Osteoblast (primary cell): ENCODE data around the gene PIH1D1. TPM values are rescaled to one million over a fixed set of nuclear protein-coding genes. Genes with fewer than 3 reads are reported as not detected.

ENCODE experiments used
- DNase-seq: peaks from one replicate; pipeline ENCODE4 v3.0.0; 2011; ENCODE audit warnings: low spot score, mixed read lengths; ENCODE audit not compliant: insufficient read length; ENCODE audit errors: missing footprints
- H2AFZ ChIP-seq: 2 replicates; pipeline ENCODE4 v1.6.0; 2011; ENCODE audit warnings: mild to moderate bottlenecking, low read length
- H3K27ac ChIP-seq: 2 replicates; pipeline ENCODE4 v1.5.1; 2011; ENCODE audit warnings: mild to moderate bottlenecking, low read depth, low read length, moderate library complexity
- H3K27me3 ChIP-seq: 2 replicates; pipeline ENCODE4 v1.6.0; 2012; ENCODE audit warnings: mild to moderate bottlenecking, control low read depth, inconsistent platforms, low read length, moderate library complexity; ENCODE audit not compliant: insufficient read depth
- H3K36me3 ChIP-seq: 2 replicates; pipeline ENCODE4 v1.5.1; 2011; ENCODE audit warnings: mild to moderate bottlenecking, low read length, control low read depth, moderate library complexity; ENCODE audit not compliant: insufficient read depth
- H3K4me1 ChIP-seq: 2 replicates; pipeline ENCODE4 v1.5.1; 2011; ENCODE audit warnings: mild to moderate bottlenecking, low read length, control low read depth, moderate library complexity; ENCODE audit not compliant: insufficient read depth
- H3K4me2 ChIP-seq: 2 replicates; pipeline ENCODE4 v1.6.0; 2011; ENCODE audit warnings: mild to moderate bottlenecking, low read length; ENCODE audit not compliant: insufficient read depth
- H3K4me3 ChIP-seq: fragments of 200-600 bp; sonication (generic); 3 replicates; pipeline ENCODE4 v1.5.1; 2012; ENCODE audit warnings: mild to moderate bottlenecking, low read length, inconsistent platforms; ENCODE audit not compliant: insufficient read depth
- H3K79me2 ChIP-seq: 2 replicates; pipeline ENCODE4 v1.6.0; 2012; ENCODE audit warnings: mild to moderate bottlenecking, low read length, control low read depth, inconsistent platforms; ENCODE audit not compliant: insufficient read depth
- H3K9me3 ChIP-seq: 2 replicates; pipeline ENCODE4 v1.5.1; 2011; ENCODE audit warnings: low read depth, low read length, control low read depth
- H4K20me1 ChIP-seq: 2 replicates; pipeline ENCODE4 v1.6.0; 2012; ENCODE audit warnings: mild to moderate bottlenecking, low read length, control low read depth; ENCODE audit not compliant: insufficient read depth
- CTCF ChIP-seq: IDR thresholded peaks from 2 replicates; pipeline ENCODE4 v1.5.1; 2011; ENCODE audit warnings: mild to moderate bottlenecking, low read depth, low read length, moderate library complexity; ENCODE audit errors: extremely low read depth
- total RNA-seq: library from RNA; depleted of rRNA; stranded (reverse); fragments of >200 nt; gene quantifications from 2 replicates; pipeline ENCODE4 v1.2.3, GENCODE V29; 2012

The PIH1D1 gene
- 79.3 and 80.7 TPM in 2 replicates for total RNA-seq

- H3K79me2 ChIP-seq, result peaks cover 27% of the 10 kb centered on the region
- no peaks in the 10 kb centered on the region for H3K27me3 ChIP-seq
- H3K4me2 ChIP-seq, result peak within 1 kb of the TSS; percentile 98
- H2AFZ ChIP-seq, result peak within 1 kb of the TSS; percentile 91
- H4K20me1 ChIP-seq, result no peaks in the 10 kb centered on the region
- peaks cover 6% of the 10 kb centered on the region for H3K36me3 ChIP-seq
- peak within 1 kb of the TSS; percentile 98 for H3K4me3 ChIP-seq
- peak within 1 kb of the TSS; percentile 98 for H3K27ac ChIP-seq
- H3K4me1 ChIP-seq, result peaks cover 15% of the 10 kb centered on the region
- DNase-seq, result peak; percentile 98
- no peaks in the 10 kb centered on the region for H3K9me3 ChIP-seq
- no peak for TF ChIP-seq CTCF
These were observed at the start of gene PIH1D1 for GRCh38 chr19:49451430-49452181. PIH1D1 (minus strand) TSS chr19:49451814; CDS start chr19:49451574, 240 bp downstream.

- Histone ChIP-seq H3K4me1 (peaks cover 21% of the 10 kb centered on the region), H3K36me3 (peaks cover 29% of the 10 kb centered on the region), H3K4me2 (peak overlapping the region; percentile 31), H3K79me2 (peaks cover 31% of the 10 kb centered on the region), H3K9me3 (no peaks in the 10 kb centered on the region), H2AFZ (no peak overlapping the region), H3K27me3 (no peaks in the 10 kb centered on the region), H3K4me3 (peak overlapping the region; percentile 27), H4K20me1 (peaks cover 30% of the 10 kb centered on the region), H3K27ac (no peak overlapping the region)
- DNase-seq, result peak; percentile 56
- TF ChIP-seq CTCF, result no peak
These were observed 47.5 kb upstream of the PIH1D1 start for GRCh38 chr19:49499030-49499670.

- Histone ChIP-seq H3K36me3 (peaks cover 29% of the 10 kb centered on the region), H3K4me3 (peak overlapping the region; percentile 27), H4K20me1 (peaks cover 30% of the 10 kb centered on the region), H3K79me2 (peaks cover 31% of the 10 kb centered on the region), H3K27ac (no peak overlapping the region), H3K9me3 (no peaks in the 10 kb centered on the region), H2AFZ (no peak overlapping the region), H3K27me3 (no peaks in the 10 kb centered on the region), H3K4me1 (peaks cover 21% of the 10 kb centered on the region), H3K4me2 (peak overlapping the region; percentile 89)
- TF ChIP-seq CTCF, result no peak
- DNase-seq, result no peak
These were observed 46.9 kb upstream of the PIH1D1 start for GRCh38 chr19:49498475-49498874.

- Histone ChIP-seq H2AFZ (no peak overlapping the region), H3K27me3 (no peaks in the 10 kb centered on the region), H3K36me3 (peaks cover 30% of the 10 kb centered on the region), H3K9me3 (no peaks in the 10 kb centered on the region), H3K27ac (no peak overlapping the region), H3K4me3 (peak overlapping the region; percentile 97), H3K4me1 (peaks cover 21% of the 10 kb centered on the region), H3K4me2 (peak overlapping the region; percentile 89), H3K79me2 (peaks cover 31% of the 10 kb centered on the region), H4K20me1 (peaks cover 30% of the 10 kb centered on the region)
- no peak for TF ChIP-seq CTCF
- no peak for DNase-seq
These were observed 46.1 kb upstream of the PIH1D1 start for GRCh38 chr19:49497789-49498103.
